GM19043 (cell line): ENCODE data around the gene VTN.
"Not testable (repeated sequence)": the region's sequence is repeated elsewhere in the genome, so short reads cannot be mapped to it uniquely, and the experiment has no call there.

ENCODE experiments used
- ATAC-seq: cut with Tn5 transposase; IDR thresholded peaks from one replicate; pipeline ENCODE4 v1.9.1; 2021; ENCODE audit warnings: low read depth; ENCODE audit not compliant: unreplicated experiment

VTN gene

DNA sequence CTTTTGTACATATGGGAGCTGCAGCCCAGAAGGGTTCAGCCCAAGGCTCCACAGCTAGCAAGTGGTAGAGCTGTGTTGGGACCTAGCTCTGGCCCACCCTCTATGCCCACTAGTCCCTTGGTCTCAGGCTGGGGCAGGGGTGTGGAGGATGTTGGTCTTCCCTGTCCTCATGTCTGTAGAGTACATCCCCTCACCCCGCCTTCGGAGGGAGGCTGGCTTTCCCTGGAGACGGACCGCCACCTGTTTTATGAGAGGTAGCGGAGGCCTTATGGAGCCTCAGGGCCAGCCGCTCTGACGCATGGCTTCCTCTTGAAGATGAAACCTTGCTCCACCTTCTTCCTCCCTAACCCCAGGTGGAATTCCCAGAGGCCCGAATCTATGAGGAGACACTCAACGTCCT lies 26.1 kb downstream of the VTN start:
- ATAC-seq: no peak

DNA sequence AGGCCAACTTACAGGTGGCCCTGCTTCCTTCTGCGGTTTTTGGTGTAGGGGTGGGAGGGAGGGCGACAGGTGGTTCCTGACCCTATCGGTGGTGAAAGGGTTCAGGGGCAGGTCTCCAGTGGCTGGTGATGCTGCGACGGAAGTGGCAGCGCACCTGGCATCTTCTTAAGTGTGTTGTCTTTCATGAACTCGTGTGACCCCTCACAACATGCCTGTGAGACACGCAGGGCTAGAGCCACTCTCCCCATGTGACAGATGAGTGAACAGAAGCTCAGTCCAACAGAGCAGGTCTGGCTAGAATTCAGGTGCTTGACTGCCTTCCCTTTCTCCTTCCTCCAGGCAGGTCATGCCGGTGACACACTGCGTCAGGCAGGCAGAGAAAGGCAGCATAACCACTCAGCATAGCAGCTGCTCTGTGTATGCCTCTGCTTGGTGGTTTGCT lies 26.6 kb downstream of the VTN start:
- no peak for ATAC-seq

DNA sequence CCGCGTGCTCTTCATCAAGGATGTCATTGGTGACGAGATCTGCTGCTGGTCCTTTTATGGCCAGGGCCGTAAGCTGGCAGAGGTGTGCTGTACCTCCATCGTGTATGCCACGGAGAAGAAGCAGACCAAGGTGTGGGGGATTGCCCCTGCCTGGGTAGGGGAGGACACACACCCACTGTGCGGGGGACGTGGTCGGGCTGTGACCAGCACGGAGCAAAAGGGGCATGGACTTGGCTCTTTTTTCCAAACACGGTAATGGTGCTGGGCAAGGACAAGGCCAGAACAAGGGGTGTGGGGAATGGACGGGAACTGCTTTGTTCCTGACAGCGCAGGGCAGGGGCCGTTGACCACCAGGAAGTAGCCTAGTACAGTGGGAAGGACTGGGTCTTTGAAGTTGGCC lies 27.8 kb downstream of the VTN start:
- ATAC-seq: no peak

DNA sequence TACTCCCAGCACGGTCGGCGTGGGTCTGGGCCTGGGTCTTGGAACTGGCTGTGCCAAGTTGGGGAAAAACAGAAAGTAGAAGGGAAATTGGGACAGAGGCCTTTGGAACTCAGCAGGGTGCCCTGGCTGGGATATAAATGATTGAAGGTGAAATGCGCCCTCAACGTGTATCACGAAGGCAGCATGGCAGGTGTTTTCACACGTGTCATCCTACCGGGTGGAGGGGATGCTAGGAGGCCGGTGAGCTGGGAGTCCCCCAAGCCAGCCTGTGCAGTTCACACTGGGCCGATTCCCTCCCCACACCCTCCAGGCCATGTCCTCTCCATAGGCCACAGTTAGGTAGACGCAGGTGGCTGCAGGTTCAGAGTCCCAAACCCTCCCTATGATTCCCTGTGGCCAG lies 28.6 kb downstream of the VTN start:
- ATAC-seq: no peak

DNA sequence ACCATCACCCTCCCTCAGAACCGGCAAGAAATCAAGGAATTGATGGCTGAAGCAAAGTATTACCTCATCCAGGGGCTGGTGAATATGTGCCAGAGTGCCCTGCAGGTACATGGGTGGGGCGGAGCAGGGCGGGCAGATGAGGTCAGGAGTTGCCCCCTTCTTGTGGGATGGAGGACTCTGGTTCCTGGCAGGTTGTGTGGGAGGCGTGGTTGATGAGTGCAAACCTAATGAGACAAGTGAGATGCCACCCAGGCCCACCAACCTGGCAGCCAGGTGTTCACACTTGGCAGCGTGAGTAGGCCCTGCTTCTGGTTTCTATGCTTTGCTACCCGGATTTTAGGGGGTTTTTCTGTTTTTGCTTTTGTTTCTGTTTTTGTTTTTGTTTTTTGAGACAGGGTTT lies 29.7 kb downstream of the VTN start:
- no peak for ATAC-seq

DNA sequence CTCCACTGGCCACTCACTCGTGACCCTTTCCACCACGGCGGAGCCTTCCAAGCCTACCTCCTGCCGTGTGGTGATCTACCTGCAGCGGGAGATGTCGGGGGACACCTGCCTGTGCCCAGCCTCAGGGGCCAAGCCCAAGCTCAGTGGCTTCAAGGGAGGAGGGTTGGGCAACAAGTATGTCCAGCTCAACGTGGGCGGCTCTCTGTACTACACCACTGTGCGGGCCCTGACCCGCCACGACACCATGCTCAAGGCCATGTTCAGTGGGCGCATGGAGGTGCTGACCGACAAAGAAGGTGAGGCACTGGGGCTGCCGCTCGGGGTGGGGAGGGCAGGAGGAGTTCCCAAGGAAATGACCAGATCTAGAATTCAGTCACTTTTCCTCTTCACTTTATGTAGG lies 30.7 kb downstream of the VTN start:
- ATAC-seq: no peak

DNA sequence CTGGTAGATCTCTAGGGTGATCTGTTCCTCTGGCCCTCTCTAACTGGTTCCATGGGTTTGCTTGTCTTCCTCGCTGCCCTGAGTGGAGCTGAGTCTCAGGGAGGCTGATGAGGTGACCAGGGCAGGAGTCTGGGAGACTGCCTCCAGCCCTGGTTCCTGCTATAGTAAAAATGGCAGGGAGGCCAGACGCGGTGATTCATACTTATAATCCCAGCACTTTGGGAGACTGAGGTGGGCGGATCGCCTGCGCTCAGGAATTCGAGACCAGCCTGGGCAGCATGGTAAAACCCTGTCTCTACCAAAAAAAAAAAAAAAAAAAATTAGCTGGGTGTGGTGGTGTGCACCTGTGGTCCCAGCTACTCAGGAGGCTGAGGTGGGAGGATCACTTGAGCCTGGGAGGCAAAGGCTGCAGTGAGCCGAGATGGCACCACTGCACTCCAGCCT lies 31.3 kb downstream of the VTN start:
- ATAC-seq: not testable (repeated sequence)

DNA sequence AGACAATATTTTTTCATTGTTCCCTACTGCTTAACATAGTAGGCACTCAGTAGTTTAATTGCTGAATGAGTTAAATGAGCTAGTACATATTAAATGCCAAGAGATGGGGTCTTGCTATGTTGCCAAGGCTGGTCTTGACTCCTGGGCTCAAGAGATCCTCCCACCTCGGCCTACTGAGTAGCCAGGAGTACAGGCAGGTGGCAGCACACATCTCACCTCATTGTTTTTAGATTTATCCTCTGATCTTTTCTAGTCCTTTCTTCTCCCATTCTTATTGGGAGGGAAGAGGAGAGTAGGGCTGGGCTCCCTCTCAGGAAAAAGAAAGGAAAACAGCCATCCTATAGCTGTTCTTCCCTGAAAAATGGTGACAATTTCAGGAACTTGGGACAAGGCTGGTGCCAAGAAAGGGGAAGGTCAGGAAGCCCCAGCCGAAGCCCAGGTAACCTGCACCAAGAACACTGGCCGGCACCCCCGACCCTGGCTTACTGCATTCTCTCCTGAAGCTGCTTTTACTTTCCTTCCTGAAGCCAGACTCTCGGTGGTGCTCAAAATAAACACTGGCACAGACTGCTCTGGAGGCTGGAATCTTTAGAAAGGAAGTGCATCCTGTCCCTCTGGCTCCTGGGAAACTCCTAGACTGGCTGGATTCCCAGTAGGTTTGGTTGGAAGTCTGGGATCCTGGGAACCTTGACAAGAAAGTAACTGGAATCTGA lies 31.9 kb downstream of the VTN start:
- no peak for ATAC-seq

DNA sequence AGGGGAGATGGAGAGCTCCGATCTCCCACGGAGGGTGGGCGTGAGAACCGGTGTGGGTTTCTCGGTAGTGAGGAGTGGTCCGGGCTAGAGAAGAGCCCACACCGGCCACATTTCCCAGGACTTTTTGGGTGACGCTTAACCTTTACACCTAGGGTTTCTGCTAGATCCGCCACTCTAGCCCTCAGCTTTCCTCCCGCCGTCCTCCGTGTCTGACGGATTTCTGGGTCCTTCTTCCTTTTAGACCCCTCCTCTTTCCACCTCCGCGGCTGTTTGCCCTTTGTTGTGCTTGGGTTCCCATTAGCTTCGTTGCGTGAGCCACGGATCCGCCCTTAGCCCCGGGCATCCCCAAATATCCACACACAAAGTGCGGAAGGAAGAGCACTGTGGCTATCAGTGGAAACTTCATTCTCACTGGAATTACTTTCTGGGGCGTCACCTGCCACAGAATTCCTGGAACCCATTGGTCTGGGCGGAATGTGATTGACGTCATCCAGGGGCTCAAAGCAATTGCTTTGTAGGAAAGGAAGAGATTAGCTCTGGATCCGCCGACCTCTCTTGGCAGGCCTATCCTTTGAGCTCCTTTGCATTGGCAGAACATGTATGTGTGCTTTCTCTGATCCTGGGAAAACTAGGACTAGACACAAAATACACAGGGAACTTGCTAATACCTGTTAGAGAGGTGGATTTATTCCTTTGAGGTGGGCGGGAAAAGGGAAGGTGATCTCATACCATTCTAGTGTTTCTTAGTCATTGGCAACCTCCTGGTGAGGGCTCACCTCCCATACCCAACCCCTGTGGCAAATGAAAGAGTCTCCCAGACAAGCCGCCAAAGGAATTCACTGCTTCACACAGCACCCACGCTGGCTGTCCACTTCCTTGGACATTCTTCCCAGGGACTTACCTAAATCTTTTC lies 33.9 kb downstream of the VTN start:
- ATAC-seq: no peak

DNA sequence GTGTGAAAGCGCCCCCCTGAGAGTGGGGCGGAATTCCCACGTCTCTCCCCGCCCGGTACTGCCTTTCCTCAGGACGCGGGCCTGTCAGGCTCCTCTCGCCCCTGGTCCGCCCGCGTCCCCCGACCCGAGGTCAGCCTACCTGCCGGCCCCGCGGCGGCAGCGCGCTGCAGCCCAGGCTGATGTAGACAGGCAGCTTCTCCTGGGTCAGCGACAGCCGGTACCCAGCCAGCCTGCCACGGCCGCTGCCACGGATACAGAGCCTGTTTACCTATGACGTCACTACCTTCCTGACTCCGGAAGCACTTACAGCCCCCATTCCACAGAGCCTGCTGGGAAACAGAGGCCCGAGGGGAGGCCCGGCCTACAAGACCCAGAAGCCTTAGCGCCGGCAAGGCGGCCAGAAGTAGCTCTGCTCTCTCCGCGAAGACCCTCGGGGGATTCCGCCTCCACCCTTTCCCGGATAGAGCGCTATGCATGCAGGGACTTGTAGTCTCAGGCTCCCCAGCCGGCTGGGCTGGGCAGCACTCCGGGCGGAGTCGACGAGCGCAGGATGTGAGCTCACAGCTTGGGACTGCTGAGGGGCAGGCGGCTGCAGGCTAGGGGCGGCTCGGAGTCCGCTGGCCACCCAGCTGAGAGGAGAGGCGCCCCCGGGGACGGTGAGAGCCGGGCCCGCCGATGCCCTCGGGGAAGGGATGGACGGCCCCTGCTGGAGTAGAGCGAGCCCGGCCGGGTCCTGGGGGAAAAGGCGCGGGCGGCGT lies 34.7 kb downstream of the VTN start, which contains the start of the genes IFT20 and TNFAIP1:
Gene IFT20, minus strand, starts transcription at position 272 of the 758 bp plus-strand sequence. CDS start 3,487 bp downstream, outside the sequence.
Gene TNFAIP1, plus strand, starts transcription at position 561 of the 758 bp plus-strand sequence. CDS start 3,761 bp downstream, outside the sequence.
- peak; percentile 95 for ATAC-seq

DNA sequence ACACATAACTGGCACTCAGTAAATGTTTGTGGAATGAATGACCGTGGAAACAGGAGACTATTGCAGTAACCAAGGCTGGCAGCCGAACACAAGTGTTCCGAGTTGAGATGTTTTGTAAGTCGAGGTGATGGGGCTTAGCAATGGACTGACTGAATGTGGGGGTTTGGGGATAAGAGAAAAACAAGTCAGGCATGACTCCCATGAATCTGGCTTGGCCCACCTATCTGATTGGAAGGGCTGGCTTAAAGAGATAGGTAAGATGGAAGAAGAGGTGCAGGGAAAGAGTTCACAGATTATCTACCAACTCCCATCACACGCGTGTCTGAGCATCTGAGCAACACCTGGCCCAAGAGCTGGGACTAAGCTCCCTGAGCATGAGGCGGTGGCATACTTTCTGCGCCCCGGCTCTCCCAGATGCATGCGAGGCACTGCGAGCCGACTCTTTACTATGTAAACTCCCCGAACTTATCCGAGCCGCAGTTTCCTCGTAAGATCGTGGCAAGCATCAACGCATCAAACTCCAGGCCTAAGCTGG lies 35.4 kb downstream of the VTN start:
- ATAC-seq: no peak

DNA sequence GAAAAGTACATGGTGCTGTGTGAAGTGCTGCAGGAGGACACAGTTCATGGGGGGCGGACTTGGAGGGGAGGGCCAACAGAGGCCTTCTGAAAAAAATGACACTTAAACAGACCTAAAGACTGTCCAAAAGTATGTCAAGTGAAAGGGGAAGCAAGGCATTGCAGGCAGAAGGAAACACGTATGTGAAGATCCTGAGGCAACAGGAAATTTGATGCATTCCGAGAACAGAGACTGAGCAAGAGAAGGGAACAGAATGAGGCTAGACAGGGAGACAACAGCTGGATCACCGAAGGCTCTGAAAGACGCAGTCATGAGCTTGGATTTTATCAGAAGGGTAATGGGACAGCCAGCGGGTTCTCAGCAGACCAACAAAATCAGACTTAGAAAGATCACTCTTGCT lies 35.9 kb downstream of the VTN start:
- no peak for ATAC-seq

DNA sequence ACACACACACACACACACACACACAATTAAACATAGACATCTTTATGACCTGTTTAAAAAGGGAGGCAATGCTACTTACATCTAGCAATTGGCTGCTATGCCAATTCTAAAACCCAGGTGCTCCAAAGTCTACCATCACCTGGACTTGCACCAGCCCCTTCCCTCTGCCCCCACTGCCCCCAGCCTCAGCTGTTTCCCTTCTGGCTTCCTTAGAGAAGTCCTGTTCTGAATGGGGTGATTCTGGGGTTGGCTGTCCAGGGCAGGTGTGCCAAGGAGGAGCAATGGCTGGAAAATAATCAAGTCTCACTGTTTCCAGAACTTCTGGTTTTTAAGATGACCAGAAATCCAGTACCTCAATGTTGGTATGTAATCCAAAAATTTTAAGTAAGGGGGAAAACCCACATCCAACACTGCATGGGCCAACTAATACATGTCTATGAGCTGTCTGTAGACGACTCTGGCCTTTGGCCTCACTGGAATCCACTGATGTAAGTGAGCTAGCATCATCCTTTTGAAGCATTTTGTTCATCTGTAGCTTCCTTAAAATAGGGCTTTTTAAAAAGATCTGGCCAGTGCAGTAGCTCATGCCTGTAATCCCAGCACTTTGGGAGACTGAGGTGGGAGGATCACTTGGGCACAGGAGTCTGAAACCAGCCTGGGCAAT lies 36.9 kb downstream of the VTN start:
- ATAC-seq: no peak

DNA sequence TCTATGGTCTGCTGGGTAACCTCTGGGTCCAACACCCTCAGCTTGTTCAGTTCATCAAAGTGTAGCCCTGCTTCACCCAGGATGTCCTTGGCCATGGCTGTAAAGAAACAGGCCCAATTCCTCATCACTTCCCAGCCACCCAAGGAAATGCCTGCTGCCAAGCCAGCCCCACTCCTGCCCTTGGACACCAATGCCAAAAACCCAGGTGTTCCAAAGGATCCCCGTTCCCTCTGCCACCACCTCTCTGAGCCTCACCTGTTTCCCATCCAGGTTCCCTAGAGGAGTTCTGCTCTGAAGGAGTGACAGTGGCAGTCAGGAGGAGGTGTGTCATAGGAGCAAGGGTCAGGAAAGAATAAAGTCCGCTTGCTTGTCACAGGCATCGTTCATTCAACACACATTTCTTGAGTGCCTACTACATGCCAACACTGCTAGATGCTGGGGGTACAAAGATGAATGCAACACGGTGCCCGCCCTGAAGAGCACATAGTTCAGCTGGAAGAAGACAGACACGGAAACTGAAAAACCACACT lies 38.2 kb downstream of the VTN start:
- ATAC-seq: no peak

DNA sequence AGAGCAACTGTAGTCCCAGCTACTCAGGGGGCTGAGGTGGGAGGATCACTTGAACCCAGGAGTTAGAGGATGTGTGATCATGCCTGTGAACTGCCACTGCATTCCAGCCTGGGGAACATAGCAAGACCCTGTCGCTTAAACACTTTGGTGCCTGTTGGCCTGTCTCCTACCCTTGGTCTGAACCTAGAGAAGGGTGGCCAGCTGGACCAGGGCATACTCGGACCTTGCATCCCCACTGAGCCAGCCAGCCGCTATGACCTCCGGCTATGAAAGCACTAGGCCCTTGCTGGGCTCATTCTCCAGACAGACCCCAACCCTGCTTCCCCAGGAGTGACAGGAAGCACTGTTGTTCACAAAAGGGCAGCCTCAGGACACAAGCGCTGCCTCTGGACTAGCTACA lies 39.4 kb downstream of the VTN start:
- no peak for ATAC-seq

DNA sequence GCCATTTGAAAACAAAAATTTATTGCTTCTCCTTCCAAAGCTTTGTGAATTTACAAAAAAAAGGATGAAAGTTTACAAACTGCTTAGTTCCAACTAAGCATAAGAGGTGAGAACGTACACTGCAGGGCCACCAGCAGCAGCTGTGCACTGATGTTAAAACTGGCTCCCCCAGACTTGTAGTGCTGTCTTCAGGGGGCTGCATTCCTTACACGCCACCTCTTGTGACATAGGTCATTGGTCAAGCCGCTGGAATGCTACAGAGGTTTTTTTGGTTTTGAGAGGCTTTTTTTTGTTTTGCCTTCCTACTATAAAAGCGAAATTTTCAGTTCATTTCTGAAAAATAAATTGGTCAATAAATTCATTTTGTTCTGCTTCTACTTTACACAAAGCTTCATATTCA lies 41.8 kb downstream of the VTN start:
- ATAC-seq: no peak

DNA sequence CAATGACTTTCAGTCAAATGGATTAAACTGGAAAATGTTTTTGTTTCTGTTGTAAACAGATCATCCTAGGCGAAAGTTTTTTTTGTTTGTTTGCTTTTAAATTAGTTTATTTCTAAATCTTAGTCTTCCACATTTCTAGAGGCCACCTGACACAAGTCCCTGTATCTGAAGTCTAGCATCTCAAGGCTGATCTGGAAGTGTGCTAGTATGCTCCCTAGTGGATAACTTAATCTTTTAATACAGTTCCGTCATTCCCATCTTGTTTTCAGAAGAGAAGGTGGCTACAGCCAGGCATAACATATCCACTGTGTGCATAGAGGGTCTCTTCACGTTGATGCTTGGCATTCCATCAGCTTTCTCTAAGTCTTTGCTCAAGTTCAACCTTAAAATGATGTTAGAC lies 42.4 kb downstream of the VTN start:
- ATAC-seq: no peak

DNA sequence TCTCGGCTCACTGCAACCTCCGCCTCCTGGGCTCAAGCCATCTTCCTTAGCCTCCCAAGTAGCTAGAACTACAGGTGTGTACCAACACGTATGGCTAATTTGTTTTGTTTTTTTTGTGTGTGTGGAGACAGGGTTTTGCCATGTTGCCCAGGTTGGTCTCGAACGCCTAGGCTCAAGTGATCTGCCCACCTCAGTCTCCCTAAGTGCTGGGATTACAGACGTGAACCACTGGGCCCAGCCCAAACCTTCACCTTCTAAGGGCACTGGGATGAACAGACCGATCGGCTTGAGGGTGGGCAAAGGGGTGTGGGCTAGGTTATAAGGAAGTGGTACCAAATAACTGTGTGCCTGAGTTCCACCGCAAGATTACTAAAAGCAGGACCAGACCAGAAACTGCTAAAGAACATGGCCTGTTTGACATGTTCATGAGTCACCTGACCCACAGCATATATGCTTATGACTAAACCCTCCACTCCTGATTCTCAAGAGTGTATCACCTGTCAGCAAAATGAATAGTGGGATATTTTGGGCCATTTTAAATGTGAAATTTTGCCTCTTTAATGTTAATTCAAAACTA lies 43.0 kb downstream of the VTN start:
- no peak for ATAC-seq

DNA sequence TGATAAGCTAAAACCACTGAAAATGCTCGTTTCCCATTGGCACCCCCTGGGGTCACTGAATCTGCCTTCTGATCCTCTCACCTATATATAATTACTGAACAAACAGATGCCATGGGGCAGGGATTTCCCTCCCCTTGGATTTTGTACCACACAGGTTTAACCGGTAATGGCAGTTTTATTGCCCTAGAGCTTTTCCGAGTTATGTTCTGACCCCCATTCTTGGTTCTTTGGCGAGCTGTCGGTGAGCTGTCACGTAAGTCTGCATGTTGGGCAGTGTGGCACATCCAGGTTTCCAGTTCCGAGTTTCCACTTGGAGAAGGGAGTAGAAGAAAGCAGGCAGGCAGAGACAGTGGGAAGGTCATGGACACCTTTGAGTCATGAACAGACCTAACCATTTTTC lies 44.0 kb downstream of the VTN start:
- ATAC-seq: no peak
